ENCODE data around the gene MEF2C.
A peak's percentile ranks its signal among the peaks of the same experiment; 100 is the strongest.

The MEF2C gene

GRCh38 chr5:88838500-88838899 lies 44.5 kb downstream of the MEF2C start:
- Histone ChIP-seq H3F3A (ENCODE audit: control insufficient read depth, insufficient read depth) (peaks cover 19% of the 10 kb centered on the region), H3K4me3 (ENCODE audit: low read length) (no peak overlapping the region), H3K9me3 (ENCODE audit: control insufficient read depth, insufficient read depth, low read length) (no peaks in the 10 kb centered on the region), H3K4me2 (ENCODE audit: low read length) (0 out of 2 replicates have a peak overlapping the region, but pooled peaks have one; percentile 12), H4K20me1 (ENCODE audit: control insufficient read depth, insufficient read depth, low read depth, low read length) (no peaks in the 10 kb centered on the region), H3K27me3 (ENCODE audit: control insufficient read depth, low read length) (no peaks in the 10 kb centered on the region), H3K36me3 (ENCODE audit: control insufficient read depth, low read length) (peaks cover 19% of the 10 kb centered on the region), H3K9me2 (replicated peaks; ENCODE audit: control insufficient read depth, low read length) (no peaks in the 10 kb centered on the region), H3K79me2 (ENCODE audit: control insufficient read depth, low read length) (peaks cover 89% of the 10 kb centered on the region), H3K27ac (ENCODE audit: low read depth, low read length) (no peak overlapping the region), H3K4me1 (ENCODE audit: control insufficient read depth, low read length) (peaks cover 76% of the 10 kb centered on the region)
- TF ChIP-seq EZH2phosphoT487 (IDR thresholded peaks at IDR 0.05; ENCODE audit: borderline replicate concordance, low read length): no peak
- no peak for TF ChIP-seq CTCF (IDR thresholded peaks at IDR 0.05; ENCODE audit: low read depth, low read length, poor library complexity, severe bottlenecking)

DNA sequence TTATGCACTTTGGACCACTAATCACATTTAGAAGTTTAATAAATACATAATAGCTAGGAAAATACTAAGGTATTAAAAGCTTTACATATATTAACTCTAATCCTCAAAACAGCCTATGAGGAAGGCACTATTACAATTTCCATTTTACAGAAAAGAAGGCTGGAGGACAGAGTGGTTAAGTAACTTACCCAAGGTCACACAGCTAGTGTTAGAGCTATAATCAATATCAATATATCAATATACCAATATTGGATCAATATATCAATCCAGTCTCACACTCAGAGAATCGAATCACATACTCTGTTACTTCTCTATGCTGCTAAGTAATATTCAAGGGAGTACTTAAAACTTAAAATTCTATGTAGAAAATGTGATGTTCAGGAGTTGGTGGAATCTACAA lies 45.2 kb downstream of the MEF2C start:
- Histone ChIP-seq H3K9me3 (ENCODE audit: control insufficient read depth, insufficient read depth, low read length) (no peaks in the 10 kb centered on the region), H3K36me3 (ENCODE audit: control insufficient read depth, low read length) (peaks cover 19% of the 10 kb centered on the region), H4K20me1 (ENCODE audit: control insufficient read depth, insufficient read depth, low read depth, low read length) (no peaks in the 10 kb centered on the region), H3K4me2 (ENCODE audit: low read length) (peak overlapping the region; percentile 58), H3F3A (ENCODE audit: control insufficient read depth, insufficient read depth) (peaks cover 23% of the 10 kb centered on the region), H3K27me3 (ENCODE audit: control insufficient read depth, low read length) (no peaks in the 10 kb centered on the region), H3K9me2 (replicated peaks; ENCODE audit: control insufficient read depth, low read length) (no peaks in the 10 kb centered on the region), H3K4me1 (ENCODE audit: control insufficient read depth, low read length) (peaks cover 77% of the 10 kb centered on the region), H3K79me2 (ENCODE audit: control insufficient read depth, low read length) (peaks cover 90% of the 10 kb centered on the region), H3K4me3 (ENCODE audit: low read length) (no peak overlapping the region), H3K27ac (ENCODE audit: low read depth, low read length) (0 out of 2 replicates have a peak overlapping the region, but pooled peaks have one; percentile 47)
- TF ChIP-seq EZH2phosphoT487 (IDR thresholded peaks at IDR 0.05; ENCODE audit: borderline replicate concordance, low read length) (no peak), CTCF (IDR thresholded peaks at IDR 0.05; ENCODE audit: low read depth, low read length, poor library complexity, severe bottlenecking) (no peak)

GRCh38 chr5:88837222-88837621 lies 45.8 kb downstream of the MEF2C start:
- H3K27ac ChIP-seq (ENCODE audit: low read depth, low read length): 0 out of 2 replicates have a peak overlapping the region, but pooled peaks have one; percentile 47
- H3F3A ChIP-seq (ENCODE audit: control insufficient read depth, insufficient read depth): peaks cover 24% of the 10 kb centered on the region
- TF ChIP-seq EZH2phosphoT487 (IDR thresholded peaks at IDR 0.05; ENCODE audit: borderline replicate concordance, low read length) (no peak), CTCF (IDR thresholded peaks at IDR 0.05; ENCODE audit: low read depth, low read length, poor library complexity, severe bottlenecking) (no peak)
- H3K9me3 ChIP-seq (ENCODE audit: control insufficient read depth, insufficient read depth, low read length): no peaks in the 10 kb centered on the region
- no peaks in the 10 kb centered on the region for H3K9me2 ChIP-seq (replicated peaks; ENCODE audit: control insufficient read depth, low read length)
- peaks cover 82% of the 10 kb centered on the region for H3K4me1 ChIP-seq (ENCODE audit: control insufficient read depth, low read length)
- H3K79me2 ChIP-seq (ENCODE audit: control insufficient read depth, low read length): peaks cover 92% of the 10 kb centered on the region
- no peaks in the 10 kb centered on the region for H4K20me1 ChIP-seq (ENCODE audit: control insufficient read depth, insufficient read depth, low read depth, low read length)
- peak overlapping the region; percentile 58 for H3K4me2 ChIP-seq (ENCODE audit: low read length)
- no peaks in the 10 kb centered on the region for H3K27me3 ChIP-seq (ENCODE audit: control insufficient read depth, low read length)
- peaks cover 22% of the 10 kb centered on the region for H3K36me3 ChIP-seq (ENCODE audit: control insufficient read depth, low read length)
- peak overlapping the region; percentile 17; the same call in 1 of the 2 replicates for H3K4me3 ChIP-seq (ENCODE audit: low read length)

Data from DOHH2 (cell line).